Cardiac ventricle fibroblast (primary cell): ENCODE measurements around the gene NPY4R2. TPM values are rescaled to one million over a fixed set of nuclear protein-coding genes. Genes with fewer than 3 reads are reported as not detected.

Experiments used
- total RNA-seq: library from RNA; depleted of rRNA; stranded (reverse); fragments of >200 nt; gene quantifications from 2 replicates; pipeline ENCODE4 v1.2.3, GENCODE V29; 2015

Gene NPY4R2
- not detected in 2 replicates for total RNA-seq

GRCh38 chr10:47918475-47918874 is at the start of gene NPY4R2:
TSS of gene NPY4R2 (plus strand) at chr10:47918662. CDS start at chr10:47921988, 3,326 bp downstream.

Other genes starting within 250 kb of the NPY4R2 start
- gene SYT15B, start 155.1 kb upstream of the NPY4R2 start, total RNA-seq: 0.12 TPM in 1 of 2 replicates, not detected in the other
- not detected in 2 replicates for gene FAM25C, start 81.1 kb downstream of the NPY4R2 start, total RNA-seq